GM19239 (cell line): Measurements from ENCODE around the gene SNTG2.
A peak's percentile ranks its signal among the peaks of the same experiment; 100 is the strongest.
"Not testable (repeated sequence)": the region's sequence is repeated elsewhere in the genome, so short reads cannot be mapped to it uniquely, and the experiment has no call there.

Experiments used
- DNase-seq: peaks from one replicate; pipeline ENCODE4 v3.0.0; 2011; ENCODE audit warnings: low spot score; ENCODE audit not compliant: insufficient read length
- FAIRE-seq: peaks from 2 replicates; lab custom pipeline; 2011; peaks lifted over from hg19 to GRCh38; lab: Jason Lieb, UNC

Gene SNTG2

GRCh38 chr2:950080-950966, at the start of gene SNTG2:
Gene SNTG2, plus strand, starts transcription at chr2:950849. Its CDS starts 148 bp downstream, at chr2:950997.
- DNase-seq (no peak), FAIRE-seq (no peak)

DNA sequence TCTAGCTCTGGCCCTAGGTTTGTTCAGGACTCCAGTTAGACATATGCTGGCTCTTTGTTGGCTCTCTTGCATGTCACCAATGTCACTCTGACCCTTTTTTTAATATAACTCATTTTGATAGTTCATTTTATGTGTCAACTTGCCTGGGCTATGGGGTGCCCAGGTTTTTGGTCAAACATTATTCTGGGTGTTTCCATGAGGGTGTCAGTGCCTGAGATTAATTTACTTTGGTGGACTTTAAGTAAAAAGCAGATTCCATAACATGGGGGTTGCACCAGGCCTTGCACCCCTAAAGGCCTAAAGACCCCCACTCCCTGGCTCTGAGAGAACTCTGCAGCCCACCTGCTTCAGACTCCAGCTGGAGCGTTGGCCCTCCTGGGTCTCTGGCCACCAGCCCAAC, 48.1 kb upstream of the SNTG2 start:
- FAIRE-seq (no peak), DNase-seq (no peak)

DNA sequence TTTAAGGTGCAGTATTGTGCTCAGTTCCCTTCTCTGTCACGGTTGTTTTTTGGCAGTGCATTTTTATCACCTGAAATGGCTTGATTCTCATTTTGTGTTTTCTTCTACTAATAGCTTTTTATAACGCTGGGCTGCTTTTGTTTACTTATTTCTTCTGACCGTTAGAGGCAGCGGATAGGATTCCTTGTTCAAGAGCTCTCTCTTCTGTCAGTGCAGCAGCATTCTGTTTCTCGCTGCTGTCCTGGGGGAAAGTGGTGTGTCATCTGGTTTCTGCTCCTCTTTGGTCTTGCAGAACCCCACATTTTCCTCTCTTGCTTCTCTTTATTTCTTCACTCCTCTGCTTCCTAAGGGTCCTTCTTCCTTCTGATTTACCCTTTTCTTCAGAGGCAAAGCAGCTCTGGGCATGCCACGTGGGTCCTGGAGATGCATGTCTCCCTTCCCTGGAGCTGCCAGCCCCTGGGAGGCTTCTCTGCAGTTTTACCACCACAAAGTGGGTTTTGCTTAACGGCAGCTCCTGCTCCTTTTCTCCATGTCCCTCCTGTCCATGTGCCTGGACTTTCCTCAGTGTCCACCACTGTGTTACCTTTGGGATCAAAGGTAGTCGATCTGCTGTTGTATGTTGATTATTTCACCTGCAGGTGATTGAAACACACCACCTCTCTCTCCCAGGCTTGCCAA, 47.3 kb upstream of the SNTG2 start:
- FAIRE-seq (no peak), DNase-seq (no peak)

- FAIRE-seq, result no peak
- DNase-seq, result no peak
These were observed 46.2 kb upstream of the SNTG2 start for GRCh38 chr2:904246-905024.

DNA sequence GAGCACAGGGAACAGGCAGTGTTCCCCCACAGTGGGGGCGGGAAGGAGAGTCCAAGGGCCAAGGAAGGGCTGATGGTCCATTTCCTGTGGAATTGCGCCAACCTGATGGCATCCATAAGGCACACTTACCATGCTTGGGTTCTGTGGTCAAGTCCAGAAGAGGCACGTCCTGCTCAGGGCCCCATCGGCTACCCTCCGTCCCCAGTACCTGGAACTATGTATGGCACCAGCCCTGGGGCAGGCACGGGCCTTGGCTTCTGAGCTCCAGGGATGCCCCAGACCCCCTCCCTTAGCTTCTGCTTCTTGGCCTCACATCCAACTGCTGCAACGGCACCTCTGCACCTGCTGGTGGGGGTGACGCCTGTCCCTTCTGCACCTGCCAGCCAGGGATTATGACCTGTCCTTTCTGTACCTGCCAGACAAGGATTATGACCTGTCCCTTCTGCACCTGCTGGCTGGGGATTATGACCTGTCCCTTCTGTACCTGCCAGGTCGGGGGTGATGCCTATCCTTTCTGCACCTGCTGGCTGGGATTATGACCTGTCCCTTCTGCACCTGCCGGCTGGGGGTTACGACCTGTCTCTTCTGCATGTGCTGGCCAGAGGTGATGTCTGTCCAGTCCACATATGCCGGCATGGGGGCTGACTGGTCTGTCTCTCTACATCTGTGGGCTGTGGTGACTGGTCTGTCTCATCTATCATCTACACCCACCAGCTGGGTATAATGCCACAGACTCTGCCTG, 45.4 kb upstream of the SNTG2 start:
- no peak for DNase-seq
- FAIRE-seq, result no peak

DNA sequence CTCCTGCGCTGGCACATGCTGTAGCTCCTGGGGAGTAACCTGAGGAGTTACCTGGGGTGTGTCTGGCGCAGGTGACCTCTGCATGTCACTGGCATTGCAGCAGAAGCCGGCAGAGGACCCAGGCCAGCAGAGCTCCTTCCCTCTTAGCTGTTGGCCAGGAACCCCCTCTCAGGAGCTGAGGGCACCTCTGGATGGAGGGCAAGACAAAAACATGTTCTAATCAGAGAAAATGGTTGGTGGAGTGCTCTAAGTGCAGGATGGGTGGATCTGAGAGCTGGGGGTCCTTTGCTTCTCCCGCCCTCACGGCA, 44.9 kb upstream of the SNTG2 start:
- no peak for FAIRE-seq
- DNase-seq, result no peak

DNA sequence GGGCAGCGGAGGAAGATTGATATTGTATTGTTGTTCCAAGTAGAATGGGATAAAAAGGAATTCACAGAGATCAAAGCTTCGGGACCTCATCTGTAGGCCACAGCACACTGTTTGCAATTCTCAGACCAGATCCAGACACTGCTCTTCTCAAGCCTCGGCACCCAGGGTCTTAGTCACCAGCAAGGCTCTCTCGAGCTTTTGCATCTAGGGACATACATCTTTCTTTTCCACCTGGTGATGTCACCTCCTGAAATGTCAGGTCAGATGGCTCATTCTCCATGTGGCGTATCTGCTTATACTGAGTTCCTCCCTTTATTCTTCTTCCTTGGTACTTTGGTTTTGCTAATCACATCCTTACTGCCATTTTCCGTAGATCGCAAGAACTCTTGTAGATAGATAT, 42.9 kb upstream of the SNTG2 start:
- FAIRE-seq (no peak), DNase-seq (no peak)

GRCh38 chr2:908568-908967, 42.1 kb upstream of the SNTG2 start:
- FAIRE-seq (no peak), DNase-seq (no peak)

GRCh38 chr2:909764-910379, 40.8 kb upstream of the SNTG2 start:
- not testable (repeated sequence) for DNase-seq
- peak; percentile 40 for FAIRE-seq

GRCh38 chr2:910698-911097, 40.0 kb upstream of the SNTG2 start:
- FAIRE-seq (no peak), DNase-seq (no peak)

- no peak for FAIRE-seq
- DNase-seq, result no peak
These were observed 34.7 kb upstream of the SNTG2 start for GRCh38 chr2:915979-916378.

DNA sequence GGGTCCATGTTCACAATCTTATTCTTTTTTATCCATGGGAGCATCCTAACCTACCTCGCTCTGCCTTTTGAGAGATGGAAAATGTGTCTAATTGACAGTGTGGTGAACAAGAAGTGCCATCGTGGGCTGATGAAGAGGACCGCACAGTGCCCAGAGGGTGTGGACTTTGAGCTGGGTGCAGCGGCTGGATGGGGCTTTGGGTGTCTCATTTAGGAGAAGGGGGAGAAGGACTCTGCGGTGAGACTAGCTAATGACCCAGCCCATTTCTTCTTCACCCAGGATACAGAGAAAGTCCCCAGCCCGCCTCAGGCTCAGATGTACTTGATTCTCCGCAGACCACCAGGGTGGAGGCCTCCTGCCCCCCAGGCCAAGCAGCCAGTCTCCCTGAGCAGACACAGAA, 33.7 kb upstream of the SNTG2 start:
- FAIRE-seq (no peak), DNase-seq (no peak)

- FAIRE-seq (no peak), DNase-seq (no peak)
These were observed 31.0 kb upstream of the SNTG2 start for GRCh38 chr2:919672-920071.

DNA sequence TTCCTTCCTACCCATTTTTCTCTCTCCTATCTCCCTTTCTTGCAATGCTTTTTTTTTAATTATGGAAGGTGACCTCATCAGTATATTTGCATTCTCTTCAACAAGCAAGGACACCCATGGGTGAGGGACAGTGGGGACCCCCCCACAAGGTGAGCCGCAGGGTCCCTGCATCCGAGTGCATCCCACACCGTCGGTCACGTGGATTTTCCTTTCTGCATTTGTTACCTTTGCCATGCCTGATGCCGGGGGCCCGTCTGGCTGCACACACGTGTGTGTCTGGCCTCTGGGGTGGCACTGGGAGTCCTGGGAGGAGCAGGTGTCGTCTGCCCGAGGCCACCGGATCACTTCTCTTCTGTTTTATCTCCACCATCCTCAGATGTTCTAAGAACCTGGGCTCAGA, 30.1 kb upstream of the SNTG2 start:
- FAIRE-seq, result no peak
- no peak for DNase-seq

- DNase-seq (no peak), FAIRE-seq (no peak)
These were observed 29.6 kb upstream of the SNTG2 start for GRCh38 chr2:920999-921398.

GRCh38 chr2:922185-922584, 28.5 kb upstream of the SNTG2 start:
- no peak for DNase-seq
- no peak for FAIRE-seq

DNA sequence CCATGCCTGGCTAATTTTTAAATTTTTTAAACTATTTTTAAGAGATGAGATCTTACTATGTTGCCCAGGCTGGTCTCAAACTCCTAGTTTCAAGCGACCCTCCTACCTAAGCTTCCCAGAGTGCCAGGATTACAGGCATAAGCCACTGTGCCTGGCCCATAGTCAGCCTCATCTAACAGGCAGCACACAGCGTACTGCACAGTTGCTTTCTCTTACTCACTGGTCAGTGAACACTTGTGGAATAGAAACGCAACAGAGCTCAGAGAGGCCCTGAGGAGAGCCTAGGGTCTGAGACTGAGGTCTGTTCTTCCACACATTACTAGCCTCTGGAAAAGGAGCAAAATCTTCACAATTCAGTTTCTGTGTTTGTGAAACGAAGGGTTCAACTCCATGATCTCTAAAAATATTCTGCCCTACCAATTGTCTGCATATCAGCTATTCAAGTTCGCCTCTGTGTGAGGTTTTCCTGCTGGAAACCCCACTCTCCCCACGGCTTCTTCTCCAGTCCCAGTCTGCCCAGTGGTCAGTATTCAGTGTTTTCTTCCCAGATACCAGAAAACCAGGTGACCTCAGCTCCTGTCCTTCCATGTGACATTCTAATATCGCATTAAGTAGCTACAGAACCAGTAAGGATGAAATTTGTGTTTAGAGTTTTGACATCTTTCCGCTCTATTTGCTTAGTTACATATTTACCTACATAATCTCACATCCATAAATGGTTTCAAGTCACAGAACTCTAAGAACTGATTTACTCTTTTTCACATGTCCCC, 26.6 kb upstream of the SNTG2 start:
- no peak for FAIRE-seq
- no peak for DNase-seq

GRCh38 chr2:924701-925100, 25.9 kb upstream of the SNTG2 start:
- DNase-seq (no peak), FAIRE-seq (no peak)

GRCh38 chr2:925309-925708, 25.3 kb upstream of the SNTG2 start:
- DNase-seq (no peak), FAIRE-seq (no peak)
